ENCODE measurements around the gene TNIP3.

TNIP3 gene

GRCh38 chr4:121139533-121140222 is 24.4 kb downstream of the TNIP3 start:
- no peak for DNase-seq (ENCODE audit: low read depth in 2 of 2)

- peak; percentile 35 to 38 for DNase-seq (ENCODE audit: low read depth in 2 of 2)
Observed at GRCh38 chr4:121138039-121138825, 25.9 kb downstream of the TNIP3 start.

GRCh38 chr4:121130326-121130660 is 33.8 kb downstream of the TNIP3 start:
- DNase-seq (ENCODE audit: low read depth in 2 of 2): no peak

GRCh38 chr4:121129606-121130325 is 34.4 kb downstream of the TNIP3 start:
- DNase-seq (ENCODE audit: low read depth in 2 of 2): no peak

GRCh38 chr4:121127100-121127499 is 37.0 kb downstream of the TNIP3 start:
- no peak for DNase-seq (ENCODE audit: low read depth in 2 of 2)

- no peak for DNase-seq (ENCODE audit: low read depth in 2 of 2)
Observed at GRCh38 chr4:121126449-121127006, 37.6 kb downstream of the TNIP3 start.

GRCh38 chr4:121125498-121125885 is 38.6 kb downstream of the TNIP3 start:
- DNase-seq (ENCODE audit: low read depth in 2 of 2): no peak

- no peak for DNase-seq (ENCODE audit: low read depth in 2 of 2)
Observed at GRCh38 chr4:121122661-121123060, 41.5 kb downstream of the TNIP3 start.

GRCh38 chr4:121119715-121120114 is 44.4 kb downstream of the TNIP3 start:
- no peak for DNase-seq (ENCODE audit: low read depth in 2 of 2)

- DNase-seq (ENCODE audit: low read depth in 2 of 2): no peak
Observed at GRCh38 chr4:121118344-121118743, 45.8 kb downstream of the TNIP3 start.

GRCh38 chr4:121114756-121115155 is 49.4 kb downstream of the TNIP3 start:
- no peak for DNase-seq (ENCODE audit: low read depth in 2 of 2)

- DNase-seq (ENCODE audit: low read depth in 2 of 2): no peak
Observed at GRCh38 chr4:121112530-121112929, 51.6 kb downstream of the TNIP3 start.

GRCh38 chr4:121108557-121108956 is 55.6 kb downstream of the TNIP3 start:
- no peak for DNase-seq (ENCODE audit: low read depth in 2 of 2)

GRCh38 chr4:121107507-121107906 is 56.6 kb downstream of the TNIP3 start:
- DNase-seq (ENCODE audit: low read depth in 2 of 2): no peak

GRCh38 chr4:121100093-121100775 is 63.9 kb downstream of the TNIP3 start:
- no peak for DNase-seq (ENCODE audit: low read depth in 2 of 2)

GRCh38 chr4:121098266-121098665 is 65.9 kb downstream of the TNIP3 start:
- no peak for DNase-seq (ENCODE audit: low read depth in 2 of 2)

GRCh38 chr4:121096629-121097028 is 67.5 kb downstream of the TNIP3 start:
- no peak for DNase-seq (ENCODE audit: low read depth in 2 of 2)

GRCh38 chr4:121096191-121096590 is 67.9 kb downstream of the TNIP3 start:
- no peak for DNase-seq (ENCODE audit: low read depth in 2 of 2)

- no peak for DNase-seq (ENCODE audit: low read depth in 2 of 2)
Observed at GRCh38 chr4:121094297-121094966, 69.7 kb downstream of the TNIP3 start.

GRCh38 chr4:121093261-121093660 is 70.9 kb downstream of the TNIP3 start:
- no peak for DNase-seq (ENCODE audit: low read depth in 2 of 2)

GRCh38 chr4:121091941-121092340 is 72.2 kb downstream of the TNIP3 start:
- DNase-seq (ENCODE audit: low read depth in 2 of 2): no peak
